HG03066 (cell line): ENCODE results near the gene FRMD1.

ENCODE experiments used
- ATAC-seq: cut with Tn5 transposase; IDR thresholded peaks from one replicate; pipeline ENCODE4 v1.9.1; 2021; ENCODE audit warnings: low read depth; ENCODE audit not compliant: unreplicated experiment

The FRMD1 gene

GRCh38 chr6:168113226-168113625 is 34.2 kb upstream of the FRMD1 start:
- ATAC-seq: no peak

DNA sequence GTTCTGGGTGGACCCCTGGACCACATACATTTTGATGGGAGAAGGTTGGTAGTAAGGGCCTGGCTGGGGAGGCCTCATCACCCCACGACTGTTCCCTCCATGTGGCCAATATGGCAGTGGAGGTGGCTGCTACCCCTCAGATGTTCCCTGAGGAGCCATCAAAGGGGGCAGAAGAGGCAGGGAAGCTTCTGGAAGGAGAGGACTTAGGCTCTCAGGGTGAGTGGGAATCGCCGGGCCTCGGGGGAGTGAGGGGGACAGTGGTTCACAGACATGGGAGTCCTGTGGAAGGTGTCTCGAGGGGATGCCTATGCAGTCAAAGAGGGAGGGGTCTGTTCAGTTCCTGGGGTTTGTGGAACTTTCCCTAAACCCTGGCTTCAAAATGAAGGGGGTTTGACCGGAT is 32.9 kb upstream of the FRMD1 start:
- ATAC-seq: no peak

DNA sequence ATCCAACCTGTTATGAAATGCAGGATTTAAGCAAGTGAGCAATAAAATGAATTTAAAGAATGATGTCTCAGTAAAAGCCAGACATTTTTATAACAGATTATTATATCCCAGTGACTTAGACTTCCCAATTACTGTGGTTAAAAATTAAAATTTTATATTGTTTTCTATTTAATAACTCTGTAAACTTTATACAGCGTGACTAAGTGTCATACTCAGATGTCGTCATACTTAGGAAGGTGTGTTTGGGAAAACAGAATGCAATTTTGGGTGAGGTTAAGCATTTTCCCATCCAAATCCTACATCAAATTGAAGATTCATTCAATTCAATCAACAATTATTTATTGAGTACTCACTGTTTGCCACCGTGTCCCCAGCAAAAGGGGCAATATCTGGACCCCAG is 31.4 kb upstream of the FRMD1 start:
- ATAC-seq: no peak

- ATAC-seq: no peak
Measured at GRCh38 chr6:168109171-168109570, 30.2 kb upstream of the FRMD1 start.

DNA sequence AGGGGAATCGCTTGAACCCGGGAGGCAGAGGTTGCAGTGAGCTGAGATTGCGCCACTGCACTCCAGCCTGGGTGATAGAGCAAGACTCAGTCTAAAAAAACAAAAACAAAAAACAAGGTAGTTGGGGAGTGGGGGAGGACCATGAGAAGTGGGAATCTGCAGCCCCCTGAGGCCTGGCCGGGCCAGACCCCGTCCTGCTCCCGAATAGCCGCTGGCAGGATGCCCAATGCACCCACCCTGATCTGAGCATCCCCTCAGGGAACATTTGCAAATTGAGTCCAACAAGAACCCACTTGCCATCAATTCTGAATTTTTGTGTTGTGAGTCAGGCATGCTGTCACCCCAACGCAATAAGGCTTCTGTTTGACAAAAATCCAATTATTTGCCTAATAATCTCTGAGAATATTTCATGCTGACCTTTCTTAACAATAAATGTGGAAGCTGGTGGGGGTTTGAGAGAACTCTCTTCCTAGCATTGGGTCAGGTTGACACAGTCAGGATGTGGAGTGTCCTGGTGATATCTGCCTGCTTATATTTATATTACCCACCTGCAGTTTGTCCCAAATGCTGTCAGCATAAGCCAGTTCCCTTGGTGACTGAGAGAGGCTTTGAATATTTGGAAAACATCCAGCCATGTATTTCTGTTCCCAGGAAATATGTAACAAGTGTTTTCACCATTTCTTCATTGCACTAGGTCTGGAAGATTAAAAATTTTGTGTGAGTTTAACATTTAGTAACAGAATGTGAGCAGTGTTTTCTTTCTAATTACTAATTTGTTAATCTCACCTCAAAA is 28.4 kb upstream of the FRMD1 start:
- ATAC-seq: no peak

- no peak for ATAC-seq
Measured at GRCh38 chr6:168106633-168107005, 27.6 kb upstream of the FRMD1 start.

- no peak for ATAC-seq
Measured at GRCh38 chr6:168105813-168106632, 27.0 kb upstream of the FRMD1 start.

GRCh38 chr6:168104636-168105035 is 25.6 kb upstream of the FRMD1 start:
- no peak for ATAC-seq

DNA sequence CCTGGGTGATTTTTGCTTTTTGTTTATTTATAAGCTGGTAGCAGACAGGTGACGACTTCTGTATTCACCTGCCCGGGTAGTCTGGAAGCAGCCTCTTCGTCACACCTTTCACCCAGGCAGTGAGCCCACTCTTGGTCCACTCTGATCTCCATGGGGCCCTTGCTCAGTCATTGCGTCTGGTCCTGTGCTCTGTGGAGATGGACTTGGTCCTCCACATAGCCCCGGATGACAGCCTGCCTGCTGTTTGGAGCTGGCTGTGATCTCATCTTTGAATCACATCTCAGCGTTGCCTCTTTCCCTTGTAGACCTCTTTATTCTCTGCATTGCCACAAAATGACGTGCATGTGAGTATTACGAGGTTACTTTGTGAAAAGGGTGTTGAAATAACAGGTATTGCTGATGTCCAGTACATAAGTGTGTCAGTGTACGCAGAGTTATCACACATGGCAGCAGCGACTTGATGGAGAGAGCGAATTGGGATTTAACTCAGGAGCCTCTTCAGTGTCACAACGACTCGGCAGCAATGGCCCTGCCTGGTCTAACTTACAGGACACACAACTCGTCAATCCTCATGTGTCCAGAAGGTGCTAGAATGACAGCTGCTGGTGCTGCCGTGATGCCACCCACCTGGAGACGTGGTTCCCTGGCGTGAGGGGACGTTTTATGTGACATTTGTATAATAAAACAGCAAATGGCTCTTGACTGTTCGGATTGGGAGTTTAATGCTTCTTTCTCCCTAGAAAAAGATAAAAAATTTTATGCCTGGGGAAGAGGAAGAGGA is 24.2 kb upstream of the FRMD1 start:
- no peak for ATAC-seq

DNA sequence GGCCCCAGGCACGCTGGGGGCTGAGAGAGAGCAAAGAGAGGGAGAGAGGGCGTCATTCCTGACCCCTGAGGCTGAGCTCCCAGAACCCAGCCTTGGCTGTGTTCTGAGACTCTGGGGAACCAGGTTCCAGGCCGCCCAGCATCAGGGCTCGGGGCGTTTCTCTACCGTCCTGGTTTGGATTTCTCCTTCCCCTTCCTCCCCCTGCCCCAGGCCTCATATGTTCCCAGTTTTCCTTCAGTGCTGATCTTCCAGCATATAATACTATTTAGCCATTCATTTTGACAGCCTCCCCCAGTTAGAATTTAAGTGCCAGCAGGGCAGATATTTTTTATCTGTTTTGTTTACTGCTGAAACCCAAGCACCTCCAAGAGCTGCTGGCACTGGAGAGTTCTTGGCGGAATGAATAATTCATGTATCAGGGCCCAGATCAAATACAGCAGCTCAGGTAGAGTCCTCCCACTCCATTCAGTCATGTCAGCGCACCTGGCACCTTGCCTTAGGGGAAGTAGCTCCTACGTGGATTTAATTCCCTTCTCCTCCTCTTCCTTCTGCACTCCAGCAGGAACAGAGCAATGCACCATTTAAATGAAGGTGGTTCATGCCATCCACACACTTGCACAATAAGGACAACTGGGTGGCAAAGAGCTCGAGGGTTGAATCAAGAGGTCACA is 23.4 kb upstream of the FRMD1 start:
- no peak for ATAC-seq

GRCh38 chr6:168101590-168102314 is 22.7 kb upstream of the FRMD1 start:
- ATAC-seq: no peak

GRCh38 chr6:168100803-168101589 is 22.0 kb upstream of the FRMD1 start:
- ATAC-seq: no peak

- ATAC-seq: no peak
Measured at GRCh38 chr6:168100011-168100802, 21.2 kb upstream of the FRMD1 start.

GRCh38 chr6:168099201-168100010 is 20.4 kb upstream of the FRMD1 start:
- no peak for ATAC-seq

- ATAC-seq: no peak
Measured at GRCh38 chr6:168098431-168098861, 19.4 kb upstream of the FRMD1 start.

GRCh38 chr6:168097621-168098430 is 18.8 kb upstream of the FRMD1 start:
- ATAC-seq: no peak

- ATAC-seq: no peak
Measured at GRCh38 chr6:168097221-168097620, 18.2 kb upstream of the FRMD1 start.
